T-helper 1 cell treated with Interleukin-12 subunit alpha and Interleukin-12 subunit beta and Interleukin-4 antibody, amounts not matched to agents 30 μg/mL and 1 μg/mL, for 36 hours (primary cell): ENCODE measurements around the gene NLGN3.

Source experiments
- H3K27ac Mint-ChIP-seq: one replicate; pipeline ENCODE4 v1.8.0; 2021; ENCODE audit warnings: mild to moderate bottlenecking, mixed read lengths
- H3K27me3 Mint-ChIP-seq: one replicate; pipeline ENCODE4 v1.8.0; 2021; ENCODE audit warnings: low read depth, mixed read lengths
- H3K36me3 Mint-ChIP-seq: one replicate; pipeline ENCODE4 v1.8.0; 2021; ENCODE audit warnings: low read depth, mixed read lengths
- H3K4me1 Mint-ChIP-seq: one replicate; pipeline ENCODE4 v1.8.0; 2021; ENCODE audit warnings: low read depth, mixed read lengths
- H3K4me3 Mint-ChIP-seq: one replicate; pipeline ENCODE4 v1.8.0; 2021; ENCODE audit warnings: mild to moderate bottlenecking, moderate library complexity, mixed read lengths
- H3K9me3 Mint-ChIP-seq: one replicate; pipeline ENCODE4 v1.8.0; 2021; ENCODE audit warnings: mixed read lengths

NLGN3 gene

GRCh38 chrX:71147496-71148277 lies 3.0 kb downstream of the NLGN3 start:
- Mint-ChIP-seq H3K9me3 (no peaks in the 10 kb centered on the region), H3K4me1 (peaks cover 7% of the 10 kb centered on the region), H3K4me3 (no peak overlapping the region), H3K27ac (no peak overlapping the region), H3K36me3 (peaks cover 1% of the 10 kb centered on the region), H3K27me3 (no peaks in the 10 kb centered on the region)

GRCh38 chrX:71148278-71148663 lies 3.6 kb downstream of the NLGN3 start:
- Mint-ChIP-seq H3K4me1 (peaks cover 7% of the 10 kb centered on the region), H3K36me3 (peaks cover 2% of the 10 kb centered on the region), H3K9me3 (no peaks in the 10 kb centered on the region), H3K4me3 (no peak overlapping the region), H3K27ac (no peak overlapping the region), H3K27me3 (no peaks in the 10 kb centered on the region)

- H3K9me3 Mint-ChIP-seq = no peaks in the 10 kb centered on the region
- H3K27ac Mint-ChIP-seq = no peak overlapping the region
- H3K36me3 Mint-ChIP-seq = peaks cover 10% of the 10 kb centered on the region
- H3K4me1 Mint-ChIP-seq = peaks cover 2% of the 10 kb centered on the region
- H3K4me3 Mint-ChIP-seq = no peak overlapping the region
- no peaks in the 10 kb centered on the region for H3K27me3 Mint-ChIP-seq
These were observed 6.7 kb downstream of the NLGN3 start for GRCh38 chrX:71151366-71151765.

GRCh38 chrX:71154196-71154595 lies 9.6 kb downstream of the NLGN3 start:
- Mint-ChIP-seq H3K27me3 (no peaks in the 10 kb centered on the region), H3K27ac (no peak overlapping the region), H3K4me3 (no peak overlapping the region), H3K4me1 (peaks cover 2% of the 10 kb centered on the region), H3K9me3 (no peaks in the 10 kb centered on the region), H3K36me3 (peaks cover 17% of the 10 kb centered on the region)

GRCh38 chrX:71154641-71155040 lies 10.0 kb downstream of the NLGN3 start:
- peaks cover 20% of the 10 kb centered on the region for H3K36me3 Mint-ChIP-seq

GRCh38 chrX:71158603-71159002 lies 14.0 kb downstream of the NLGN3 start:
- no peak overlapping the region for H3K4me3 Mint-ChIP-seq
- H3K36me3 Mint-ChIP-seq = peaks cover 20% of the 10 kb centered on the region
- H3K4me1 Mint-ChIP-seq = peaks cover 5% of the 10 kb centered on the region
- no peaks in the 10 kb centered on the region for H3K9me3 Mint-ChIP-seq
- H3K27me3 Mint-ChIP-seq = no peaks in the 10 kb centered on the region
- no peak overlapping the region for H3K27ac Mint-ChIP-seq

More at GRCh38 chrX:71154641-71155040, 10.0 kb downstream of the NLGN3 start:
- Mint-ChIP-seq H3K9me3 (no peaks in the 10 kb centered on the region), H3K4me1 (peaks cover 5% of the 10 kb centered on the region), H3K27ac (no peak overlapping the region), H3K4me3 (no peak overlapping the region), H3K27me3 (no peaks in the 10 kb centered on the region)

GRCh38 chrX:71159335-71159734 lies 14.7 kb downstream of the NLGN3 start:
- H3K27ac Mint-ChIP-seq = no peak overlapping the region
- no peak overlapping the region for H3K4me3 Mint-ChIP-seq
- H3K9me3 Mint-ChIP-seq = no peaks in the 10 kb centered on the region
- no peaks in the 10 kb centered on the region for H3K27me3 Mint-ChIP-seq
- H3K4me1 Mint-ChIP-seq = peaks cover 5% of the 10 kb centered on the region
- peaks cover 20% of the 10 kb centered on the region for H3K36me3 Mint-ChIP-seq

- Mint-ChIP-seq H3K27me3 (no peaks in the 10 kb centered on the region), H3K27ac (no peak overlapping the region), H3K36me3 (peaks cover 20% of the 10 kb centered on the region), H3K9me3 (no peaks in the 10 kb centered on the region), H3K4me3 (no peak overlapping the region), H3K4me1 (peaks cover 5% of the 10 kb centered on the region)
These were observed 15.8 kb downstream of the NLGN3 start for GRCh38 chrX:71160475-71160874.

GRCh38 chrX:71162981-71163380 lies 18.3 kb downstream of the NLGN3 start:
- Mint-ChIP-seq H3K4me1 (peaks cover 5% of the 10 kb centered on the region), H3K36me3 (peaks cover 20% of the 10 kb centered on the region), H3K4me3 (no peak overlapping the region)

GRCh38 chrX:71164071-71164470 lies 19.4 kb downstream of the NLGN3 start:
- no peak overlapping the region for H3K4me3 Mint-ChIP-seq
- H3K27me3 Mint-ChIP-seq = no peaks in the 10 kb centered on the region
- no peak overlapping the region for H3K27ac Mint-ChIP-seq
- H3K36me3 Mint-ChIP-seq = peaks cover 15% of the 10 kb centered on the region
- peaks cover 4% of the 10 kb centered on the region for H3K4me1 Mint-ChIP-seq
- H3K9me3 Mint-ChIP-seq = no peaks in the 10 kb centered on the region

More at GRCh38 chrX:71162981-71163380, 18.3 kb downstream of the NLGN3 start:
- H3K9me3 Mint-ChIP-seq = no peaks in the 10 kb centered on the region
- no peaks in the 10 kb centered on the region for H3K27me3 Mint-ChIP-seq
- no peak overlapping the region for H3K27ac Mint-ChIP-seq

GRCh38 chrX:71166461-71166860 lies 21.8 kb downstream of the NLGN3 start:
- peaks cover 4% of the 10 kb centered on the region for H3K4me1 Mint-ChIP-seq
- no peak overlapping the region for H3K27ac Mint-ChIP-seq
- H3K36me3 Mint-ChIP-seq = peaks cover 12% of the 10 kb centered on the region
- no peak overlapping the region for H3K4me3 Mint-ChIP-seq
- no peaks in the 10 kb centered on the region for H3K9me3 Mint-ChIP-seq
- no peaks in the 10 kb centered on the region for H3K27me3 Mint-ChIP-seq

GRCh38 chrX:71167031-71167781 lies 22.6 kb downstream of the NLGN3 start:
- no peak overlapping the region for H3K4me3 Mint-ChIP-seq
- H3K9me3 Mint-ChIP-seq = no peaks in the 10 kb centered on the region
- peaks cover 13% of the 10 kb centered on the region for H3K36me3 Mint-ChIP-seq
- peaks cover 6% of the 10 kb centered on the region for H3K4me1 Mint-ChIP-seq
- H3K27me3 Mint-ChIP-seq = no peaks in the 10 kb centered on the region
- H3K27ac Mint-ChIP-seq = no peak overlapping the region

- no peaks in the 10 kb centered on the region for H3K9me3 Mint-ChIP-seq
- no peak overlapping the region for H3K27ac Mint-ChIP-seq
- peaks cover 6% of the 10 kb centered on the region for H3K4me1 Mint-ChIP-seq
- H3K27me3 Mint-ChIP-seq = no peaks in the 10 kb centered on the region
- peaks cover 10% of the 10 kb centered on the region for H3K36me3 Mint-ChIP-seq
- no peak overlapping the region for H3K4me3 Mint-ChIP-seq
These were observed 23.5 kb downstream of the NLGN3 start for GRCh38 chrX:71168134-71168533.

- Mint-ChIP-seq H3K27ac (no peak overlapping the region), H3K4me1 (peaks cover 7% of the 10 kb centered on the region), H3K4me3 (no peak overlapping the region), H3K27me3 (no peaks in the 10 kb centered on the region), H3K9me3 (no peaks in the 10 kb centered on the region), H3K36me3 (peaks cover 20% of the 10 kb centered on the region)
These were observed 24.9 kb downstream of the NLGN3 start for GRCh38 chrX:71169586-71169985.

- Mint-ChIP-seq H3K9me3 (no peaks in the 10 kb centered on the region), H3K4me1 (peaks cover 10% of the 10 kb centered on the region), H3K27me3 (no peaks in the 10 kb centered on the region), H3K4me3 (no peak overlapping the region), H3K36me3 (peaks cover 24% of the 10 kb centered on the region), H3K27ac (no peak overlapping the region)
These were observed 26.0 kb downstream of the NLGN3 start for GRCh38 chrX:71170660-71171059.
